K562 (cell line): ENCODE measurements around the gene SLC6A9. TPM values are rescaled to one million over a fixed set of nuclear protein-coding genes. Genes with fewer than 3 reads are reported as not detected.

Source experiments
- FOXA3 ChIP-seq, 2 experiments: fragments of 450-650 bp in 1 of 2; sonication (generic) in 1 of 2; formaldehyde crosslinking; IDR thresholded peaks in 1 of 2; conservative IDR thresholded peaks in 1 of 2; 2 replicates each; pipeline versions ENCODE4 v1.4.0 to v1.8.0; 2020 to 2022; ENCODE audit warnings: mild to moderate bottlenecking in 2 of 2, missing genetic modification reagents in 1 of 2
- HMG20B ChIP-seq: fragments of 250-450 bp; sonication (Bioruptor Pico); IDR thresholded peaks from 2 replicates; pipeline ENCODE4 v1.5.0; 2021; ENCODE audit warnings: mild to moderate bottlenecking
- MTA3 ChIP-seq: fragments of 450-650 bp; formaldehyde crosslinking; IDR thresholded peaks from 2 replicates; pipeline ENCODE4 v1.6.1; 2017; ENCODE audit warnings: mild to moderate bottlenecking, borderline replicate concordance
- NFE2 ChIP-seq: IDR thresholded peaks from 2 replicates; pipeline ENCODE4 v1.6.1; 2014; ENCODE audit warnings: antibody characterized with exemption, low read depth
- NRF1 ChIP-seq, 2 experiments: fragments of 450-650 bp; IDR thresholded peaks in 1 of 2; conservative IDR thresholded peaks in 1 of 2; 2 replicates each; pipeline ENCODE4 v1.6.1; 2014; ENCODE audit warnings: mild to moderate bottlenecking in 2 of 2
- SMAD2 ChIP-seq: fragments of 150-350 bp; IDR thresholded peaks from 2 replicates; pipeline ENCODE4 v1.6.1; 2014; ENCODE audit warnings: low read depth, mild to moderate bottlenecking, low read length
- SMARCA5 ChIP-seq: fragments of 450-650 bp; IDR thresholded peaks from 2 replicates; pipeline ENCODE4 v1.6.1; 2016
- SMARCE1 ChIP-seq: fragments of 450-650 bp; IDR thresholded peaks from 2 replicates; pipeline ENCODE4 v1.7.1; 2016; ENCODE audit warnings: mild to moderate bottlenecking
- ZNF318 ChIP-seq, 2 experiments: fragments of 450-650 bp; IDR thresholded peaks; 2 replicates each; pipeline ENCODE4 v1.6.1; 2016; ENCODE audit warnings: mild to moderate bottlenecking in 2 of 2, borderline replicate concordance in 1 of 2, low read depth in 1 of 2, moderate library complexity in 1 of 2
- ZNF780A ChIP-seq: fragments of 250-450 bp; sonication (Bioruptor Pico); IDR thresholded peaks from 2 replicates; pipeline ENCODE4 v1.5.0; 2021; ENCODE audit warnings: mild to moderate bottlenecking
- polyA plus RNA-seq, 8 experiments: library from polyadenylated mRNA; depleted of rRNA in 4 of 8; stranded (reverse) in 5 of 8; unstranded in 3 of 8; fragments of >200 nt; fragmentation: Nextera tagmentation in 2 of 8; fragmentation: Illumina TruSeq in 1 of 8; extraction: Ambion mirVana in 2 of 8; extraction: Trizol in 1 of 8; gene quantifications; 2 replicates each; pipeline versions ENCODE4 v1.2.1 to v1.2.3, GENCODE V29; 2011 to 2014; ENCODE audit warnings: inconsistent platforms in 1 of 8, missing spikeins in 1 of 8
- total RNA-seq, 7 experiments: library from RNA; depleted of rRNA in 6 of 7; stranded (reverse); fragments of >200 nt in 6 of 7; fragmentation: Illumina TruSeq in 2 of 7; extraction: Trizol in 2 of 7; gene quantifications; 2 replicates each; pipeline versions ENCODE4 v1.2.1 to v1.2.3, GENCODE V29; 2011 to 2021; ENCODE audit warnings: low replicate concordance in 1 of 7

Gene SLC6A9
- total and polyA plus RNA-seq, 9 of the 15 experiments (the other 6 are each of a cell fraction or from before 2014, with no cell fraction given) = 0.17 to 18.7 (median 2.9) TPM

GRCh38 chr1:44029260-44029910, 1.9 kb downstream of the SLC6A9 start (continued):
- TF ChIP-seq ZNF318 (IDR thresholded peaks at IDR 0.05; ENCODE audit: borderline replicate concordance in 1 of 2, low read depth in 1 of 2) (no peak), FOXA3 (CRISPR knock-in tag; conservative IDR thresholded peaks at IDR 0.05 in 1 of 2, IDR thresholded peaks at IDR 0.05 in 1 of 2) (peak in 1 of 2 experiments; percentile 75; a peak in 2 of 4 replicates), ZNF780A (no peak), MTA3 (no peak), HMG20B (CRISPR knock-in tag) (no peak), NFE2 (no peak), SMARCE1 (peak; percentile 63), NRF1 (conservative IDR thresholded peaks at IDR 0.05 in 1 of 2, IDR thresholded peaks at IDR 0.05 in 1 of 2) (peak; percentile 90 to 91), SMAD2 (no peak), SMARCA5 (0 out of 2 replicates have a peak, but pooled peaks have one; percentile 31)
